GM23338 (cell line): ENCODE results near the gene OR2J1. TPM values are rescaled to one million over a fixed set of nuclear protein-coding genes. Genes with fewer than 3 reads are reported as not detected.

Source experiments
- ATAC-seq: fragments of 200-7000 bp; cut with Tn5 transposase; 3 replicates; pipeline ENCODE4 v1.9.1; 2020
- DNase-seq: peaks from one replicate; pipeline ENCODE4 v3.0.0-alpha.2; 2015; ENCODE audit warnings: low spot score
- H2AFZ ChIP-seq: fragments of 200-600 bp; sonication (generic); 2 replicates; pipeline ENCODE4 v1.8.0; 2016; ENCODE audit warnings: antibody characterized with exemption, mild to moderate bottlenecking, moderate library complexity
- H3F3A ChIP-seq: fragments of 200-600 bp; sonication (generic); replicated peaks from 2 replicates; pipeline ENCODE4 v1.8.0; 2017; ENCODE audit warnings: antibody characterized with exemption, mixed run types, low read depth
- H3K27ac ChIP-seq: fragments of 200-600 bp; sonication (generic); 2 replicates; pipeline ENCODE4 v1.6.1; 2016; ENCODE audit warnings: low read depth
- H3K27me3 ChIP-seq: fragments of 200-600 bp; sonication (generic); 2 replicates; pipeline ENCODE4 v1.8.0; 2016; ENCODE audit warnings: mild to moderate bottlenecking, mixed run types, moderate library complexity; ENCODE audit not compliant: insufficient read depth
- H3K36me3 ChIP-seq: fragments of 200-600 bp; sonication (generic); 2 replicates; pipeline ENCODE4 v1.8.0; 2016; ENCODE audit warnings: mild to moderate bottlenecking; ENCODE audit not compliant: insufficient read depth
- H3K4me1 ChIP-seq: fragments of 200-600 bp; sonication (generic); 2 replicates; pipeline ENCODE4 v1.8.0; 2016; ENCODE audit warnings: mild to moderate bottlenecking, moderate library complexity; ENCODE audit not compliant: insufficient read depth
- H3K4me2 ChIP-seq: fragments of 200-600 bp; sonication (generic); 2 replicates; pipeline ENCODE4 v1.7.1; 2017; ENCODE audit warnings: mixed run types
- H3K4me3 ChIP-seq: fragments of 200-600 bp; sonication (generic); 2 replicates; pipeline ENCODE4 v1.6.1; 2016; ENCODE audit warnings: mixed run types
- H3K79me2 ChIP-seq: fragments of 200-600 bp; sonication (generic); replicated peaks from 2 replicates; pipeline ENCODE4 v1.8.0; 2017; ENCODE audit warnings: mild to moderate bottlenecking; ENCODE audit not compliant: insufficient read depth
- H3K9me2 ChIP-seq: fragments of 200-600 bp; sonication (generic); 2 replicates; pipeline ENCODE4 v1.8.0; 2017; ENCODE audit not compliant: insufficient read depth
- H4K20me1 ChIP-seq: fragments of 200-600 bp; sonication (generic); replicated peaks from 2 replicates; pipeline ENCODE4 v1.8.0; 2017; ENCODE audit warnings: mild to moderate bottlenecking; ENCODE audit not compliant: insufficient read depth
- H3K27ac Mint-ChIP-seq: 2 replicates; pipeline ENCODE4 v1.8.0; 2020; ENCODE audit warnings: inconsistent platforms, mild to moderate bottlenecking, moderate library complexity, mixed read lengths
- H3K27me3 Mint-ChIP-seq: 3 replicates; pipeline ENCODE4 v1.8.0; 2022; ENCODE audit warnings: low read depth, mild to moderate bottlenecking, moderate library complexity, mixed read lengths, inconsistent platforms; ENCODE audit not compliant: insufficient read depth, poor library complexity
- H3K36me3 Mint-ChIP-seq: 3 replicates; pipeline ENCODE4 v1.8.0; 2021; ENCODE audit warnings: low read depth, mild to moderate bottlenecking, inconsistent platforms, moderate library complexity, mixed read lengths
- H3K4me1 Mint-ChIP-seq: 3 replicates; pipeline ENCODE4 v1.8.0; 2020; ENCODE audit warnings: mild to moderate bottlenecking, inconsistent platforms, mixed read lengths
- H3K4me3 Mint-ChIP-seq: 3 replicates; pipeline ENCODE4 v1.8.0; 2021; ENCODE audit warnings: moderate library complexity, mild to moderate bottlenecking, inconsistent platforms, mixed read lengths
- H3K9me3 Mint-ChIP-seq: 3 replicates; pipeline ENCODE4 v1.8.0; 2020; ENCODE audit warnings: moderate library complexity, mild to moderate bottlenecking, inconsistent platforms, mixed read lengths
- POLR2AphosphoS5 ChIP-seq: IDR thresholded peaks from 2 replicates; pipeline ENCODE4 v1.6.1; 2016; ENCODE audit warnings: antibody characterized with exemption, low read depth
- REST ChIP-seq: IDR thresholded peaks from one replicate; pipeline ENCODE4 v1.6.1; 2018; ENCODE audit warnings: antibody characterized with exemption; ENCODE audit not compliant: unreplicated experiment
- ZNF114 ChIP-seq: fragments of 250-450 bp; sonication (Bioruptor Pico); IDR thresholded peaks from 2 replicates; pipeline ENCODE4 v1.5.0; 2020; ENCODE audit warnings: mild to moderate bottlenecking, moderate library complexity
- ZNF331 ChIP-seq: fragments of 250-450 bp; sonication (Bioruptor Pico); IDR thresholded peaks from 2 replicates; pipeline ENCODE4 v1.5.0; 2020; ENCODE audit warnings: low read depth, mild to moderate bottlenecking, moderate library complexity
- polyA plus RNA-seq: library from polyadenylated mRNA; unstranded; fragments of >200 nt; fragmentation: Nextera tagmentation; extraction: Ambion mirVana; gene quantifications from 2 replicates; pipeline ENCODE4 v1.2.1, GENCODE V29; 2016
- total RNA-seq: library from RNA; depleted of rRNA; stranded (reverse); fragments of >200 nt; shearing (Covaris generic); gene quantifications from 2 replicates; pipeline ENCODE4 v1.2.3, GENCODE V29; 2014
- TF ChIP-seq, protein P1 (sequence below): fragments of 250-450 bp; sonication (Bioruptor Pico); IDR thresholded peaks from 2 replicates; pipeline ENCODE4 v1.5.0; 2020; ENCODE audit warnings: mild to moderate bottlenecking, moderate library complexity
- TF ChIP-seq, protein P2 (sequence below): IDR thresholded peaks from 2 replicates; pipeline ENCODE4 v1.6.1; 2016; ENCODE audit warnings: antibody characterized with exemption
- TF ChIP-seq, protein P3 (sequence below), 2 experiments: fragments of 200-600 bp in 1 of 2; sonication (generic) in 1 of 2; conservative IDR thresholded peaks; 2 replicates each; pipeline versions ENCODE4 v1.5.1 to v1.6.1; 2016 to 2017; ENCODE audit warnings: antibody characterized with exemption in 2 of 2, low read depth in 2 of 2, mild to moderate bottlenecking in 2 of 2, moderate library complexity in 1 of 2

Gene OR2J1
- total and polyA plus RNA-seq, 2 experiments from 2014 or later: not detected

GRCh38 chr6:29079203-29079602 lies 20.1 kb upstream of the OR2J1 start (continued):
- TF ChIP-seq, protein P1, sequence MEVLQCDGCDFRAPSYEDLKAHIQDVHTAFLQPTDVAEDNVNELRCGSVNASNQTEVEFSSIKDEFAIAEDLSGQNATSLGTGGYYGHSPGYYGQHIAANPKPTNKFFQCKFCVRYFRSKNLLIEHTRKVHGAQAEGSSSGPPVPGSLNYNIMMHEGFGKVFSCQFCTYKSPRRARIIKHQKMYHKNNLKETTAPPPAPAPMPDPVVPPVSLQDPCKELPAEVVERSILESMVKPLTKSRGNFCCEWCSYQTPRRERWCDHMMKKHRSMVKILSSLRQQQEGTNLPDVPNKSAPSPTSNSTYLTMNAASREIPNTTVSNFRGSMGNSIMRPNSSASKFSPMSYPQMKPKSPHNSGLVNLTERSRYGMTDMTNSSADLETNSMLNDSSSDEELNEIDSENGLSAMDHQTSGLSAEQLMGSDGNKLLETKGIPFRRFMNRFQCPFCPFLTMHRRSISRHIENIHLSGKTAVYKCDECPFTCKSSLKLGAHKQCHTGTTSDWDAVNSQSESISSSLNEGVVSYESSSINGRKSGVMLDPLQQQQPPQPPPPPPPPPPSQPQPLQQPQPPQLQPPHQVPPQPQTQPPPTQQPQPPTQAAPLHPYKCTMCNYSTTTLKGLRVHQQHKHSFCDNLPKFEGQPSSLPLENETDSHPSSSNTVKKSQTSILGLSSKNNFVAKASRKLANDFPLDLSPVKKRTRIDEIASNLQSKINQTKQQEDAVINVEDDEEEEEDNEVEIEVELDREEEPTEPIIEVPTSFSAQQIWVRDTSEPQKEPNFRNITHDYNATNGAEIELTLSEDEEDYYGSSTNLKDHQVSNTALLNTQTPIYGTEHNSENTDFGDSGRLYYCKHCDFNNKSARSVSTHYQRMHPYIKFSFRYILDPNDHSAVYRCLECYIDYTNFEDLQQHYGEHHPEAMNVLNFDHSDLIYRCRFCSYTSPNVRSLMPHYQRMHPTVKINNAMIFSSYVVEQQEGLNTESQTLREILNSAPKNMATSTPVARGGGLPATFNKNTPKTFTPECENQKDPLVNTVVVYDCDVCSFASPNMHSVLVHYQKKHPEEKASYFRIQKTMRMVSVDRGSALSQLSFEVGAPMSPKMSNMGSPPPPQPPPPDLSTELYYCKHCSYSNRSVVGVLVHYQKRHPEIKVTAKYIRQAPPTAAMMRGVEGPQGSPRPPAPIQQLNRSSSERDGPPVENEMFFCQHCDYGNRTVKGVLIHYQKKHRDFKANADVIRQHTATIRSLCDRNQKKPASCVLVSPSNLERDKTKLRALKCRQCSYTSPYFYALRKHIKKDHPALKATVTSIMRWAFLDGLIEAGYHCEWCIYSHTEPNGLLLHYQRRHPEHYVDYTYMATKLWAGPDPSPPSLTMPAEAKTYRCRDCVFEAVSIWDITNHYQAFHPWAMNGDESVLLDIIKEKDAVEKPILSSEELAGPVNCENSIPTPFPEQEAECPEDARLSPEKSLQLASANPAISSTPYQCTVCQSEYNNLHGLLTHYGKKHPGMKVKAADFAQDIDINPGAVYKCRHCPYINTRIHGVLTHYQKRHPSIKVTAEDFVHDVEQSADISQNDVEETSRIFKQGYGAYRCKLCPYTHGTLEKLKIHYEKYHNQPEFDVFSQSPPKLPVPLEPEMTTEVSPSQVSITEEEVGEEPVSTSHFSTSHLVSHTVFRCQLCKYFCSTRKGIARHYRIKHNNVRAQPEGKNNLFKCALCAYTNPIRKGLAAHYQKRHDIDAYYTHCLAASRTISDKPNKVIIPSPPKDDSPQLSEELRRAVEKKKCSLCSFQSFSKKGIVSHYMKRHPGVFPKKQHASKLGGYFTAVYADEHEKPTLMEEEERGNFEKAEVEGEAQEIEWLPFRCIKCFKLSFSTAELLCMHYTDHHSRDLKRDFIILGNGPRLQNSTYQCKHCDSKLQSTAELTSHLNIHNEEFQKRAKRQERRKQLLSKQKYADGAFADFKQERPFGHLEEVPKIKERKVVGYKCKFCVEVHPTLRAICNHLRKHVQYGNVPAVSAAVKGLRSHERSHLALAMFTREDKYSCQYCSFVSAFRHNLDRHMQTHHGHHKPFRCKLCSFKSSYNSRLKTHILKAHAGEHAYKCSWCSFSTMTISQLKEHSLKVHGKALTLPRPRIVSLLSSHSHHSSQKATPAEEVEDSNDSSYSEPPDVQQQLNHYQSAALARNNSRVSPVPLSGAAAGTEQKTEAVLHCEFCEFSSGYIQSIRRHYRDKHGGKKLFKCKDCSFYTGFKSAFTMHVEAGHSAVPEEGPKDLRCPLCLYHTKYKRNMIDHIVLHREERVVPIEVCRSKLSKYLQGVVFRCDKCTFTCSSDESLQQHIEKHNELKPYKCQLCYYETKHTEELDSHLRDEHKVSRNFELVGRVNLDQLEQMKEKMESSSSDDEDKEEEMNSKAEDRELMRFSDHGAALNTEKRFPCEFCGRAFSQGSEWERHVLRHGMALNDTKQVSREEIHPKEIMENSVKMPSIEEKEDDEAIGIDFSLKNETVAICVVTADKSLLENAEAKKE (CRISPR knock-in tag): no peak

- Histone ChIP-seq H3K9me2 (0 out of 2 replicates have a peak, but pooled peaks cover 3% of the 10 kb centered on the region), H2AFZ (no peak overlapping the region), H3K4me2 (no peak overlapping the region), H3K79me2 (no peaks in the 10 kb centered on the region), H3F3A (no peaks in the 10 kb centered on the region), H4K20me1 (no peaks in the 10 kb centered on the region), H3K4me3 (no peak overlapping the region), H3K4me1 (no peaks in the 10 kb centered on the region), H3K36me3 (no peaks in the 10 kb centered on the region), H3K27ac (no peak overlapping the region), H3K27me3 (no peaks in the 10 kb centered on the region)
- H3K27ac Mint-ChIP-seq: no peak overlapping the region
- no peak for DNase-seq
- H3K27me3 Mint-ChIP-seq: peaks cover 4% of the 10 kb centered on the region
- H3K36me3 Mint-ChIP-seq: no peaks in the 10 kb centered on the region
- ATAC-seq: no peak
- no peaks in the 10 kb centered on the region; the same call in 2 of the 3 replicates for H3K9me3 Mint-ChIP-seq
- TF ChIP-seq, protein P2, sequence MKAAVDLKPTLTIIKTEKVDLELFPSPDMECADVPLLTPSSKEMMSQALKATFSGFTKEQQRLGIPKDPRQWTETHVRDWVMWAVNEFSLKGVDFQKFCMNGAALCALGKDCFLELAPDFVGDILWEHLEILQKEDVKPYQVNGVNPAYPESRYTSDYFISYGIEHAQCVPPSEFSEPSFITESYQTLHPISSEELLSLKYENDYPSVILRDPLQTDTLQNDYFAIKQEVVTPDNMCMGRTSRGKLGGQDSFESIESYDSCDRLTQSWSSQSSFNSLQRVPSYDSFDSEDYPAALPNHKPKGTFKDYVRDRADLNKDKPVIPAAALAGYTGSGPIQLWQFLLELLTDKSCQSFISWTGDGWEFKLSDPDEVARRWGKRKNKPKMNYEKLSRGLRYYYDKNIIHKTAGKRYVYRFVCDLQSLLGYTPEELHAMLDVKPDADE: no peak
- TF ChIP-seq, protein P3, sequence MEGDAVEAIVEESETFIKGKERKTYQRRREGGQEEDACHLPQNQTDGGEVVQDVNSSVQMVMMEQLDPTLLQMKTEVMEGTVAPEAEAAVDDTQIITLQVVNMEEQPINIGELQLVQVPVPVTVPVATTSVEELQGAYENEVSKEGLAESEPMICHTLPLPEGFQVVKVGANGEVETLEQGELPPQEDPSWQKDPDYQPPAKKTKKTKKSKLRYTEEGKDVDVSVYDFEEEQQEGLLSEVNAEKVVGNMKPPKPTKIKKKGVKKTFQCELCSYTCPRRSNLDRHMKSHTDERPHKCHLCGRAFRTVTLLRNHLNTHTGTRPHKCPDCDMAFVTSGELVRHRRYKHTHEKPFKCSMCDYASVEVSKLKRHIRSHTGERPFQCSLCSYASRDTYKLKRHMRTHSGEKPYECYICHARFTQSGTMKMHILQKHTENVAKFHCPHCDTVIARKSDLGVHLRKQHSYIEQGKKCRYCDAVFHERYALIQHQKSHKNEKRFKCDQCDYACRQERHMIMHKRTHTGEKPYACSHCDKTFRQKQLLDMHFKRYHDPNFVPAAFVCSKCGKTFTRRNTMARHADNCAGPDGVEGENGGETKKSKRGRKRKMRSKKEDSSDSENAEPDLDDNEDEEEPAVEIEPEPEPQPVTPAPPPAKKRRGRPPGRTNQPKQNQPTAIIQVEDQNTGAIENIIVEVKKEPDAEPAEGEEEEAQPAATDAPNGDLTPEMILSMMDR (conservative IDR thresholded peaks at IDR 0.05; ENCODE audit: low read depth in 2 of 2): no peak
- TF ChIP-seq REST (no peak), ZNF114 (CRISPR knock-in tag) (no peak), ZNF331 (CRISPR knock-in tag) (no peak), POLR2AphosphoS5 (no peak)
- H3K4me1 Mint-ChIP-seq: no peaks in the 10 kb centered on the region
- no peak overlapping the region for H3K4me3 Mint-ChIP-seq
Observed at GRCh38 chr6:29081312-29081711, 18.0 kb upstream of the OR2J1 start.
